Activated T-helper 1 cell treated with anti-CD3 and anti-CD28 coated beads, Interleukin-2, amount 50 U/mL, for 16 hours (primary cell): ENCODE data around the gene SMC1B.
A peak's percentile ranks its signal among the peaks of the same experiment; 100 is the strongest.

Experiments
- DNase-seq, 2 donors: peaks; one replicate each; pipeline ENCODE4 v3.0.0-alpha.2; 2020; ENCODE audit warnings: low read depth in 1 of 2, low spot score in 1 of 2

SMC1B gene

DNA sequence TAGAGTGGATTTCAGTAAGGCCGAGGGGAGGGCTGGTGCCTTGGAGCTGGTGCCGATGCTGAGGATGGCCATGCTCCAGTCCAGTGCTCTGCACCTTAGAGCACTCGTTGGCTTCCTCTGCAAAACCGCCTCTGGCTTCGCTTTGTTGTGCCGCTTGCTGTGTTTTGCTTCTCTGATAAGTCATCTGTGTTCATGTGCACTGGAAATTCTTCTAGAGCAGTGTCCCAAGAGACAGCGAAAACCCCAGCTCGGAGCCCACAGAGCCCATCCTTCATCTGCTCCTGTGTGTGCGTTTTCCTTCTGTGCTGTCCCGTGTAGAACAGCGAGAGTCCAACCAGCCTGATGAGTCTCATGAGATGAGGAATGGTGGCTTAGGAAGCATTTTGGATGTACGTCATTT is 91.6 kb downstream of the SMC1B start:
- DNase-seq: no peak

DNA sequence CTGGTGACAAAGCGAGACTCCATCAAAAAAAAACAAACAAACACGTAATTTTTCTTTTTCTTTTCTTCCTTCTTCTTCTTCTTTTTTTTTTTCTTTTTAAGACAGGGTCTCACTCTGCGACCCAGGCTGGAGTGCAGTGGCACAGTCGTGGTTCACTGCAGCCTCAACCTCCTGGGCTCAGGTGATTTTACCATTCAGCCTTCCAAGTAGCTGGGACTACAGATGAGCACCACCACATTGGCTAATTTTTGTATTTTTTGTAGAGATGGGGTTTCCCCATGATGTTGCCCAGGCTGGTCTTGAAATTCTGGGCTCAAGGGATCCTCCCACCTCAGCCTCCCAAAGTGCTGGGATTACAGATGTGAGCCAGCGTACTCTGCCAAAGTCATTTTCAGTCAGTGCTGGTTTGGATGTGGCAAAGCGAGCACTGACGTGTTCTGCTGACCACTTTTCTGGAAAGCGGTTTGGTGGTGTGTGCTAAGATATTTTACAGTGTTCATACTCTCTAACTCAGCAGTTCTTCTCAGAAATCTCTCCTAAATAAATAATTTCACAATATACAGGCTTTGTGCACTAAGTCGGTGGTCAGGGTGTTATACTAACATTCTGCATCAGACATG is 92.9 kb downstream of the SMC1B start:
- no peak for DNase-seq

DNA sequence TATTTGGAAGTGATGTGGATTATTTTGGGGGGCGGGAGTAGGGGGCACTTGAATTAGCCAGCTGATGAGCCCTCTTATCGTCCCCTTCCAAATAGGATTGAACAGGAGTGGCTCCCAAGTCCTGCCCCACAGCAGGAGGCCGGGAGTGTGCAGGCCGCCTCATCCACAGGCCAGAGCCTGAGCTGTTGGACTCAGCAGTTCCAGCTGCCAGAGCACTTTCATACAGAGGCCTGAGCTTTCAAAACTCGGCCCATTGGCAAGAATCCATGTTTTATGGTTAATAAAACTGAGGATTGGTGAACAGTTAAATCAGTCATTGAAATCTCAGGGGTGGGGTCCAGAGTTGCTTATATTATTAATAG is 94.1 kb downstream of the SMC1B start:
- no peak for DNase-seq

DNA sequence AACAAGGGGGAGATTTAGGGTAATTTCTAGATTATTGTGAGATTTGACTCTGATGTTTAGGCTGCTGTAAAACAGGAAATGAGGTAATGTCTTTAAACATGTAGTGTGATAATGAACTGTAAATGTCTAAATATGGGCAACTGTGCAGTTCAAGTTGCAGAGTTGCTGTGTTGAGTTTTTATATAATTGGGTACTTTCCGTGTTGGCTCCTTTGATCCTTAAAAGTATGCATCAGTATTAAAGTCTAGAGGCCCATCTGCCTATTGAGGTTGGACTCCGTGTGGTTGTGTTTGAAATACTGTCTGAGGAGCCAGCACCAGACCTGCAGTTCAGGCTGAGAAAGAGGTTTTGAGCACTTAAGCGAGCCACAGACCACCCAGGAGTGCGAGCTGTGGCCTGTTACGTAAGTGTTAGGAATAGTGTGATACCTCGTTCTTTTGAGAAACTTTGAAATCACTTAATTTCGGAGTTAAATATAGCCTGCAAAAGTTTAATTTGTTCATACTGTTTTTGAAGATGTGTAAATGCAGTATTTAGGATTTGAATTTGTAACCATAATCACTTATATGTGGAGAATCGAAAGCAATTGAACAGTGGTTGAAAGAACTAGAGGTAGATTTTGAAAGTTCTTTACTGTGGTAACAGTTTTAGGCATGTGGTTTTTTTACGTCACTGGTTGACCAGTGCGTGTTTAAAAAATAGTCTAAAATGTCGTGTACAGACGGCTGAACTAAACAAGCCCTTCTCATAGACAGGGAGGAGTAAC is 94.7 kb downstream of the SMC1B start:
- DNase-seq: peak in 1 of 2 donors; percentile 30

DNA sequence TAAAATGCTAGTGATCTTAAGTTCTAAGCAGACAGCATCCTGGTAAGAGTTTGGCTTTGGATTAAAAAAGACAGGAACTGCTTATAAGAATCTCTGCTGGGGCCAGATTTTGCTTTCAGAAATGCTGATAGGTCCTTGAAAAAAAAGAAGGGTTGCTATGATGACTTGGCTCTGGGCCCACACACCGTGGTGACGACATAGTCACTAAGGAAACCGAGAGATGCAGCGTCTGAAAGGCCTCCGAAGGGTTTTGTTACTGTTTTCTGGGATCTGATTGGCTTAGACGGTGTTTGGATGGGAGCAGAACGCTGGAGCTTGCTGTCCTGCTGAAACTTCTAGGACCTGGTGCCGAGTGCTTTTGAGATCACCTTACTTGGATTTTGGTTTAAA is 95.2 kb downstream of the SMC1B start:
- peak; percentile 76 to 77 for DNase-seq

DNA sequence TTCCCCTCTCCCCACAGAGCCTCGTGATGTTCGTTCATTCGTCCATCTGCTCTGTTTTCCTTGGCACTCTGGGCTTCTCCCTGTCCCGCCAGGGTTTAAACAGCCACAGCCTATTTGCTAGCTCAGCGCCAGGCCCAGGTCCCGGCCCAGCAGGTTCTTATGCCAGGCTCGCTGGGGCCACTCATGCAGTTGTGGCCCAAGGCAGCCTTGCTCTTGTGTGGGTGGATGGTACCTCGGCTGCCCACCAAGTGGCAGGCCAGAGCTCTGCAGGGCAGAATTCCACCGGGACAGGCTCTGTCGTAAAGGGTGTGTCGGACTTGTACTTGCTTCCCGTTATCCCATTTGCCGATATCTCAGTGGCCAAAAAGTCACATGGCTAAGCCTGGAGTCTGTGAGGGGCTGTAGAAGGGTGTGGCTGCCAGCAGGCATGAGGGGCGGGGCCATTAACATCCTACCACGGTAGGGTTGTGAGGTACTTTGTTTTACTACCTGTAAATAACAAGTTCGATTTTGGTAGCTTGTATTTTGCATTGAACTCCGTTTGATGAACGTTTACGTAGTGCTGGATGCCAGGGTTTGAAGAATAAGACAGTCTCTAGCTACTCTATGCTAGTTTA is 95.7 kb downstream of the SMC1B start:
- no peak for DNase-seq

DNA sequence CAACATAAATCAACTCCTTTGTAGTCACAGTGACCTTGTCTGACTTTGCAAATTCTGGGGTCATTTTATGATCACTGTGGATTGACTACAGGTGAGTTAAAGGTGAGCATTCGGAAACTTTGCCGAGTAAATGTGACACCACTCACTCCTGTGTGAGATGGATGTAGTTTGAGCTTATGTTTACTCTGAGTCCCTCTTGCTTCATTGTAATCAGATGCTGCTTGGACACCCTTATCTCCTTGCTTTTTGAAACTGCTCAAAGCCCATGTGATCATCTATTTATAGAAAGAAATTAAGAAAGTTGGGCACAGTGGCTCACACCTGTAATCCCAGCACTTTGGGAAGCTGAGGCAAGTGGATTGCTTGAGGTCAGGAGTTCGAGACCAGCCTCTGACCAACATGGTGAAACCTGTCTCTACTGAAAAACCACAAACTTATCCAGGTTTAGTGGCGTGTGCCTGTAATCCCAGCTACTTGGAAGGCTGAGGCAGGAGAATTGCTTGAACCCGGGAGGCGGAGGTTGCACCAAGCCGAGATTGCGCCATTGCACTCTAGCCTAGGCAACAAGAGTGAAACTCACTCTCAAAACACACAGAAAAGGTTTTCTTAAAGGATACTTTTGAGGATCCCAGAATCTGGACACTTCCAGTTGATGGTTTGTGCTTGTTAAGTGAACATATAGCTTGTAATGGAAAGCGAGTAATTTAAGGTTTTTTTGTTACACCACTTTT is 96.4 kb downstream of the SMC1B start:
- DNase-seq: no peak

DNA sequence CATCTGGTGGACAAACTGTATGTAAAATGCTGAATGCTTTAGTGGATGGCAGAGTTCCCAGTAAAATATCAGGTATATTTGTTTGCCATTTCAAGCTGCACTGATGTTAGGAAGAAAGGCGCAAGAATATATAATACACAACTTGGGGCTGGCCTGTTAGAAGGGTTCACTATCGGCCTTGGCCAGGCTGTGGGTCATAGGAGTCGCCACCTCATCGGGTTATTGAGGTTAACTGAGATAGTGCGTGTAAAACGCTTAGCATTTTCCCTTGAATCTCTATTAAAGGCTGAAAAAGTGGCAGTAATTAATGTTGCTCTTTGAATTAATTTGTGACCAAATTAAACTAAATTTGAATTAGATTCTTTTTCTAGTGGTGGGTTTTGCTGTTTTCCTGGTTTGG is 98.6 kb downstream of the SMC1B start:
- DNase-seq: no peak

DNA sequence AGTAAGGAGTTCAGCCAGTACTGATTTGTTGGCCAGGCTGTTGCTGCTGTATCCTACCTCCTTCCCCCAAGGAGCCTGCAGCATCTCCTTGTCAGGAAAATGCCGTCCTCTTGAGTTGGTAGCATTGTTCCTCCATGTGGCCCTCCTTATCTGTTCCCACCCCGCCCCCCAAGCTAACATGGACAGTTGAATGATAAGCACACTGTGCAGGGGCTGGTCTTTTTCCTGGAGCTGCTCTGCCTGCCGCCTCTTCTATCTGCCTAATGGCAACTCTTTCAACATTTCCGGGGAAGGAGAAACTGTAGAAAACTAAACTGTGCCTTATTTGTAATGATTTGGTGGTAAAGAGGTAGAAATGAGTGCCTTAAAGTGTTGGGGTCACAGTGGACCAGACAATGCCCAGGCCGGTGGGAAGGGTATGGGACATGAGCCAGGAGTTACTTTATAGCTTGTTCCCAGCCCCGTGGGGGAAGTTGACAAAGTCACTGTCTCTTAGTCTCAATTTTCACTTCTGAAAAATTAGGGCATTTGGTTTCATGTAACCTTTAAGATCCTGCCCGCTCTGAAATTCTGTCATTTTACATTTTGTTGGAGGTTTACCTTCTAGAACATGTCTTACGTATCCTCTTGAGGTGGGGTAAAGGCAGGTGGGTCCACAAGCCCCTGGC is 99.2 kb downstream of the SMC1B start:
- no peak for DNase-seq

DNA sequence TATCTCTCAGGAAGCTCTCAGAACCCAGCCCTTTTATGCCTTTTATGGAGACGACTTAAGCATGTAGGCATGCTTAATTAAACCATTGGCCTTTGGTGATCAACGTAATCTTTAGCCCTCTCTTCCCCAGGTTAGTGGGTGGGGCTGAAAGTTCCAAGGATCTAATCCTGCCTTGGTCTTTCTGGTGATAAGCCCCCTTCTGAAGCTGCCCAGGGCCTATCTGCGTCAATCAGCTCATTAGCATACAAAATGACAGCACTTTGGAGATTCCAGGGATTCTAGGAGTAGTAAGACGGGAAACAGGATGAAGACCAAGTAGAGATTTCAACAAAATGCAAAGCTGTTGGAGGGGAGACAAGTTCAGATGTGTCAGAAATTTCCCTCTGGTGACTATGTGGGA is 100.5 kb downstream of the SMC1B start:
- DNase-seq: no peak

DNA sequence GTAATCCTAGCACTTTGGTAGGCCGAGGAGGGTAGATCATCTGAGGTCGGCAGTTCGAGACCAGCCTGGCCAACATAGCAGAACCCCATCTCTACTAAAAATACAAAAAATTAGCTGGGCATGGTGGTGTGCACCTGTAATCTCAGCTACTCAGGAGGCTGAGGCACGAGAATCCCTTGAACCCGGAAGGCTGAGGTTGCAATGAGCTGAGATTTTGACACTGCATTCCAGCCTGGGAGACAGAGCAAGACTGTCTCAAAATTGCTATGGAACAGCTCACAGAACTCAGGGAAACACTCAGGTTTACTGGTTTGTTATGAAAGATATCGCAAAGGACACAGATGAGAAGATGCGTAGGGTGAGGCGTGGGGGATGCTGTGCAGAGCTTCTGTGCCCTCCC is 101.0 kb downstream of the SMC1B start:
- DNase-seq: no peak

DNA sequence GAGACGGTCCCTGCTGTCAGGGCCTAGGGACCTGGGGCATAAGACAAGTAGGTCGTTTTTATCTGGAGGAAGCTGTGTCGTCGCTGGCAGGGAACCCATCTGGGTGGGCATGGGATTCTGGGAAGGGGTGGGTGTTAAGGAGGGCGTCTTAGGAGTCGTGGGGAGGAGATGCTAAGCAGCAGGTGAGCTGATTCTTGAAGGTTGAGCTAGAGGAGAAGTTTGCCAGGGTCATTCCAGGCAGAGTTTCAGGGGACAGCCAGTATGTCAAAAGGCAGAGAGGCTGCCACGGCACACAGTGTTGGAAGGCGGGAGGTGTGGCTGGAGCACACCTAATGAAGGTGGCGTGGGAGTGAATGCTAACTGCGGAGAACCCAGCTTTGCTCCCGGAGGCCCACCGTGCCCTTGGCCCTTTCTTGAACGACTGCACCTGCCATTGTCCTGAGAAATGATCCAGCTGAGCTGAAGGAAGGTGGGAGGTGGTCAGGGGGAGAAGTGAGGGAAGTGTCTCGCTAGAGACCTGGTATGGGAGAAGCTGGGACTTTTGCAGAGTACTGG is 102.3 kb downstream of the SMC1B start:
- no peak for DNase-seq

DNA sequence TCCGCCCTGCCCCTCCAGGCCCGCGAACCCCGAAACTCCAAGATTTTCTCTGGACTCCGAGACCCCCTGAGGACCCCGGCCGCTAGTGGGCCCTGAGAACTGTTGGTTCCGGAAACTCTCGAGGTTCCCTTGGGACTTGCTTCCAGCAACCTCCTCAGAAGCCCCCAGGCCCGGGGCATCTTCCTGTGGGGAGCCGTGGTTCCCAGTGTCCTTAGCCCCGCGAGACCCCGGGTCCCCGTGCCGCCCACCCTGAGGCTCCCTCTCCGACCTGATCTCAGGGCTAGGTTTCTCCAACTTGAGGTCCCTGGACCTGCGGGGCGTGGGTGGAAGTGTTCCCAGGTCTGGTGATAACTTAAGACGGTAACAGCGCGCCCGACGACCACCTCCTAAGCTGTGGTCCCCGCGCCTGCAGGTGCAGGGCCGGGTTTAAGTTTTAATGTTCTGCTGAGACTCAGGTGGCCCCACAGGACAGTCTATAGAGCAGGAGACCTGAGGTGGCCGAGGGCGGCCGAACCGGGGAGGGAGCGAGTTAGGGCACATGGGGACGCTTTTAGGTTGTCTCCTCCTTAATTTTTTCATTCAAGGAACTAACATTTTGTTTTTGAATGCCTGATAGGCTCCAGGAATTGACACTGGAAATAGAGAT is 102.9 kb downstream of the SMC1B start:
- DNase-seq: no peak

DNA sequence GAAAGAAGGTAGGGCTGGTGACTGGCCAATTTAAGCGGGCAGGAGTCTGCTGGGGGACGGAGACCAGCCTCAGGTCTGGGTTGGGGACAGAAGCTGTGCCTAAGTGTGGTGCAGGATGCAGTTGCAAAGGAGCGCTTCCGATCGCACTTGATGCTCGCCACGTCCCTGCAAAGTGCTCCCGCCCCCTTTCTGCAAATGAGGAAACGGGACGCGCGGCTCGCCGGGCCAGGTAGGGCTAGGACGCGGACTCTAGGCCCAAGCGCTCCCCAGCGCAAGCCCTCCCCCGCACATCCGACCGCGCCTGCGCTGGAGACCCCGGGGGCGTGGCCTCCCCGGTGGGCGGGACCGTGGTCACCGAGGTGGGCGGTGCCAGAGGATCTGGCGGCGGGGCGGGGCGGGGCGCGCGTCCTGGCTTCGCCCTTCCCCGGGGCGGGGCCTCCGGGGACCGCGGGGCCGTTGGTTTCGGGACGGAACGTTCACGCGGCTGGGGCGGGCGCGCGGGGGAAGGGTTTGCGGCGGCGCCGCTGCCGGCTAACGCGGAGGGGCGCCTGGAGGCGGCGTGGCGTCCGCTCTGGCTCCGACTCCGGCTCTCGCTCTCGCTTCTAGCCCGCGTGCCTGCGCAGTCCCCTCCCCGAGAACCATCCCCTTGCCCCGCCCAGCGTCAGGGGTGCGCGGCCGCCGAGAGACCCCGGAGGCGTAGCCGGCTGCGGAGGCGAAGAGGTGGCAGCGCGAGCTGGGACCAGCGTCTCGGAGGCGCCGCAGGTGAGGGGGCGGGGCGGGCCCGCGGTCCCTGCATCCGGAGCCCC is 103.8 kb downstream of the SMC1B start, which contains the start of gene FAM118A:
Gene FAM118A (plus strand): TSS at position 513 of the 806 bp plus-strand sequence. CDS start 12,446 bp downstream, outside the sequence.
- DNase-seq: peak; percentile 96 to 99

DNA sequence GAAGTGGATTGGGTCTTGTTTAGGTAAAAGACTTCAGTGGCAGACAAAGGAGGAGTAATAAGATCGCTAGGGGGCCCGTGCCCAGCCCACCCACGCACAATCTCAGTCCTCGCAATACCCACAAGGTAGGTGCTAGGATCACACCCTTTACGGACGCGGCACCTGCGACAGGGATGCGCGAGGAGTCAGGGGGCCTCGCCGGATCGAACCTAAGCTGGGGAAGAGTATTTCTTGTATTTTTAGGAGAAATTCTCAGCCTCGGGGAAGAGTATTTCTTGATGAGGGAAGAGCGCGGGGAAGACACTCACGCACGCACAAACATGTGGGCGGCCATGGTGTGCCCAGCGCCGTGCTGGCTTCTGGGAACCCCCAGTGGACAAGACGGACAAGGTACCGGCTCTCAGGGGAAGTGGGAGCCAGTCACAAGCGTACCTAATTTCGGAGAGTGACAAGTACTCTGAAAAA is 104.4 kb downstream of the SMC1B start:
- no peak for DNase-seq

DNA sequence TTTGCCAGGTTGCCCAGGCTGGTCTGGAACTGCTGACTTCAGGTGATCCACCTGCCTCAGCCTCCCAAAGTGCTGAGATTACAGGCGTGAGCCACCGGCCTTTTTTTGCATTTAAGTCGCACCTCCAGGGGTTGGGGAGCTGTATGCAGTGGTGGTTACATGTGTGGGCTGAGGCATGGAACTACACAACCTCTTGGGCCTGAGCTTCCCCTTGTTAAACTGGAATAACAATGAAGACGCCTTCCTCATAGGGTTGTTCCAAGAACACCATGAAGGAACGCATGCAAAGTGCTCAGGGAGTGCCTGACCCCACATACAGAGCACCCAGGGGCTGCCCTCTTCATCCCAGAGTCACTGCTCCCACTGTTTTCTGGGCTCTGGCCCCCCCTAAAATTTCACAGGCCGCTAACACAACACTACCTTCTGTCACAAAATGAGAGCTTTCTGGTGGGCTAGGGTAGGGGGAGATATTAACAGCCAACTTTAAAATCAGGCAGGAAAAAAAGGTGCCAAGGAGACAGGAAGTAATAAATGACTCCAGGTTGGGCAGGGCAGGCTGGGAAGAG is 104.9 kb downstream of the SMC1B start:
- DNase-seq: no peak

DNA sequence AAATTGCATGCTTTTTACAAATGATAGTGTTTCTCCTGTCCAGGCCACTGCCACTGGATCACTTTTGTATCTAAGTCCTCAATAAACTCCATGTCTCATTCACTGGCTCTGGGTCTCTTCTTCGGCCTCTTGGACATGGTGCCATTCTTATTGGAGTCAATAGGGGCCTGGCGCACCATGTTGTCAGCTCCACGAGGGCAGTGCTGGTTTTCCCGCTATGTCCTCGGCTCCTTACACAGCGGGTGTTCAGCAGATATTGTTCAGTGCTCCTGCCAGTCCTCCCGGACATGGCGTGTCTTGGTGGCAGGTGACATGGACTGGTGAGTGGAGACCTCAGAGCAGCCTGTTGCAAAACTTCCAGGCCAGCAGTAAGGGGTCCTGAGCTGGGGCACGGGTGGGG is 107.3 kb downstream of the SMC1B start:
- DNase-seq: no peak

DNA sequence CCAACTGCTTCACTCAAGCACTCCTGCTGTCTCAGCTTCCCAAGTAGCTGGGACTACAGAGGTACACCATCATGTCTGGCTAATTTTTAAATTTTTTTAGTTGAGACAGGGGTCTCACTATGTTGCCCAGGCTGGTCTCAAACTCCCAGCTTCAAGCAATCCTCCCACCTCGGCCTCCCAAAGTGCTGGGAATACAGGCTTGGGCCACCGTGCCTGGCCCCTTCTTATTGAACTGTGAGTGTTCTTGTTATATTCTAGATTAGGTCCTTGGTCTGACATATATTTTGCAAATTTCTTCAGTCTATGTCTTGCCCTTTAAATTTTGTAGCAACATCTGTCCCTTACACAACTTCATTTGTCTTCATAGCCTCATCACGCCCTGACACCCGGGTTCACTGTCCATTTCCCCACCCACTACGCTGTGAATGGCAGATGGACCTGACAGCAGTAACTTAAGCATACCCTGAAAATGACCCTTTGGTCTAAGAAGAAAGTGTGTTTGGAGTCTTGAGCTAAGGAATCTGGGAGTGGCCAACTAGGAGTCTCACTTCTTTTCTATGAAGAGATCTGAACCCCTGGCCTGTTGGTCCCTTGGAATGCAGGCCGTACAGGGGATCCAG is 107.8 kb downstream of the SMC1B start:
- DNase-seq: no peak

DNA sequence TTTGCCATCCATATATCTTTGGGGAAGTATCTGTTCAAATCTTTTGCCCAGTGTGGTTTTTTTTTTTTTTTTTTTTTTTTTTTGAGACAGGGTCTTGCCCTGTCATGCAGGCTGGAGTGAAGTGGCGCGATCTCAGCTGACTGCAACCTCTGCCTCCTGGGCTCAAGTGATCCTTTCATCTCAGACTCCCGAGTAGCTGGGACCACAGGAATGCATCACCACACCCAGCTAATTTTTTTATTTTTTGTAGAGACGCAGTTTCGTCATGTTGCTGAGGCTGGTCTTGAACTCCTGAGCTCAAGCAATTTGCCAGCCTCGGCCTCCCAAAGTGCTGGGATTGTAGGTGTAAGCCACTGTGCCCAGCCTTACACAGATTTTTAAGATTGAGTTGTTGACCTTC is 108.4 kb downstream of the SMC1B start:
- no peak for DNase-seq
